M059J (cell line): ENCODE results near the gene SAP30BP. TPM values are rescaled to one million over a fixed set of nuclear protein-coding genes. Genes with fewer than 3 reads are reported as not detected.

Source experiments
- DNase-seq: peaks from one replicate; pipeline ENCODE4 v3.0.0-alpha.2; 2012; ENCODE audit warnings: low read depth
- total RNA-seq: library from RNA; depleted of rRNA; stranded (reverse); fragments of >200 nt; shearing (Covaris generic); gene quantifications from 2 replicates; pipeline ENCODE4 v1.2.3, GENCODE V29; 2014

Gene SAP30BP
- total RNA-seq, 1 experiment from 2014 or later = 79.3 TPM

GRCh38 chr17:75739174-75739573, 72.0 kb downstream of the SAP30BP start:
- no peak for DNase-seq

- DNase-seq = no peak
Measured at GRCh38 chr17:75739801-75740200, 72.7 kb downstream of the SAP30BP start.

- no peak for DNase-seq
Measured at GRCh38 chr17:75740215-75740614, 73.1 kb downstream of the SAP30BP start.

- DNase-seq = no peak
Measured at GRCh38 chr17:75740631-75741077, 73.5 kb downstream of the SAP30BP start.

- no peak for DNase-seq
Measured at GRCh38 chr17:75742337-75742736, 75.2 kb downstream of the SAP30BP start.

DNA sequence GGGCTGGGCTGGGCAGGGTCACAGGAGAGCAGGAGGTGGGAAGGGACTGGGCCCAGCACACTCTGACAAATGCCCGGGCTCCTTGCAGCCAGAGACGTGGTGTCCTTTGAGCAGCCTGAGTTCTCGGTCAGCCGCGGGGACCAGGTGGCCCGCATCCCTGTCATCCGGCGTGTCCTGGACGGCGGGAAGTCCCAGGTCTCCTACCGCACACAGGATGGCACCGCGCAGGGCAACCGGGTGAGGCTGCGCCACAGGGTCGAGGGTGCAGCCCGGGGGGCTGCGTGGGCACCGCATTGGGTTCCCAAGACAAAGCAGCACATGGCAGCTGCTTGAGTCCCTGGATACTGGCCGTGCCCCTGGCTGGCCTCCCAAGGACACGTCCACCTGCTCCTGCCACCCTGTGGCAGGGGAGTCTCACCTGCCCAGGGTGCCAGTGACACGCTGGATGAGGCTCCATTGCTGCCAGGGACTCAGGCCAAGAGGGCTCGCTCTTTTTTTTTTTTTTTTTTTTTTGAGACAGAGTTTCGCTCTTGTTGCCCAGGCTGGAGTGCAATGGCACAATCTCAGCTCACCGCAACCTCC, 76.6 kb downstream of the SAP30BP start:
- no peak for DNase-seq

DNA sequence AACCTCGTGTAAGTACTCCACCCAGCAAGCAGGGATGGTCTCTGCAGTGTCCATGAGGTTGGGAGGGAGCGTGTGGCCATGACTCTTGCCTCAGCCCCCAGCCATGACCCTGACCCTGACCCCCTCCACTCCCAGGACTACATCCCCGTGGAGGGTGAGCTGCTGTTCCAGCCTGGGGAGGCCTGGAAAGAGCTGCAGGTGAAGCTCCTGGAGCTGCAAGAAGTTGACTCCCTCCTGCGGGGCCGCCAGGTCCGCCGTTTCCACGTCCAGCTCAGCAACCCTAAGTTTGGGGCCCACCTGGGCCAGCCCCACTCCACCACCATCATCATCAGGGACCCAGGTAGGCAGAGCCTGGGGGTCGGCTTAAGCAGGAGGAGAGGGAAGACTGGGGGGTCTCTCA, 81.6 kb downstream of the SAP30BP start:
- DNase-seq = no peak

- DNase-seq = peak; percentile 68
Measured at GRCh38 chr17:75749545-75750389, 82.6 kb downstream of the SAP30BP start.

GRCh38 chr17:75750661-75751423, 83.7 kb downstream of the SAP30BP start:
- DNase-seq = peak; percentile 12

GRCh38 chr17:75751676-75752404, 84.7 kb downstream of the SAP30BP start:
- DNase-seq = no peak

- DNase-seq = no peak
Measured at GRCh38 chr17:75752405-75752709, 85.2 kb downstream of the SAP30BP start.

DNA sequence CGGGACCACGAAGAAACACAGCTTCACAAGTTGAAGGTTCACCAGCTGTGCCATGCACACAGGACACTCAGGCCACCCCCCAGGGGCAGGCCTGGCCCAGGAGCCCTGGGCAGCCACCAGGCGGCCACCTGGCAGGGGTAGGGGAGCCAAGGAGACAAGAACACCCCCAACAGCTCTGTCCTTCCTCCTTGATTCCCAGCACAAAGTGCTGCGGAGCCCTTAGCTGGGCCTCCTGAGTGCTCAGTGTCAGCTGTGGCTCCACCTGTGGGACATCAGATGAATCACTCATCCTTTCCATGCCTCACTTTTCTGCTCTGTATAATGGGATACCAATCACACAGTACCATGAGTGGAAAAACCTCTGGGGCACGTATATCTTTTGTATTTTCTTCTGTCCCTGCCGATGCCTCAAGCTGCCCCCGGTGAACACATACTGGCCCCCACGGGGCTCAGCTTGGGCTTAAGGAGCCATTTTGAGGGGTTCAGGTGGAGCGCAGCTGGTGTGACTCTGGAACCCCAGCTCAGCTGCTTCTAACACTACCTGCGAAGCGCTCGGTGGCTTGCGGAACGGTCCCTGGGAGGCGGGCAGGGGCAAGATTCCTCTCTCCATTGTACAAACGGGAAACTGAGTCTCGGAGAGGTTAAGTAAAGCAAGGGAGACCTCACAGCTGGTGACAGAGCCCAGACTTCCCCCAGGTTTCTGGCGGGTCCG, 85.8 kb downstream of the SAP30BP start:
- DNase-seq = no peak

DNA sequence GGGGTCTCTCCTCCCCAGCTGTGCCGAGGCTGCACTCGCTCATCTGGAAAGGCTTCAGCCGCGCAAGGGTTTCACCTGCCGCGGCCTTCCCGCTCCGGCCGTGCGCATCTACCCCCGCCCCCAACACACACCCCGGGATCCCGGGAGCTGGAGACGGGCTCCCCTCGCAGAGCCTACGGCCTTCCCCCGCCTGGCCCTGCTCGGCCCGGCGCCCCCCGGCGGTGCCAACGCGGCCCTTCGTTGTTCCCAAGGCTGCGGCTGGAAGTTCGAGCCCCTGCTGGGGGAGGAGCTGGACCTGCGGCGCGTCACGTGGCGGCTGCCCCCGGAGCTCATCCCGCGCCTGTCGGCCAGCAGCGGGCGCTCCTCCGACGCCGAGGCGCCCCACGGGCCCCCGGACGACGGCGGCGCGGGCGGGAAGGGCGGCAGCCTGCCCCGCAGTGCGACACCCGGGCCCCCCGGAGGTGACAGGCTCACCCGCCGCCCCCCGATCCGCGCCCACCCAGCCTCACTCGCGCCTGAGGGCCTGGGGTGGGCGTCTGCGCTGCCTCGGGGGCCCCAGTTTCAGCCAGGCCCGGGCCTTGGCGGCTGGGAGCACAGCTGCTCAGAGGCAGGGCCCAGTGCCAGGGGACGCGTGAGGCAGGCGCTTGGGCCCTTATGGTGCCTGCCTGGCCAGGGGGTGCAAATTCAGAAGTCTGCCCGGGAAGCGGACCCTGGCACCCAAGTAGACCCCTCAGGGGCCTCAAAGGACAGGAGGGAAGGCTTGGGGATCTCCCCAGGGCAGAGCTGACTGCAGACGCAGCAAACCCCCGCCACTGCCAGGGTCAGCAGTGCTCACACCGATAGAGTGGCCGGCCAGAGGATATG, 86.6 kb downstream of the SAP30BP start:
- no peak for DNase-seq

GRCh38 chr17:75754378-75755204, 87.5 kb downstream of the SAP30BP start:
- no peak for DNase-seq

DNA sequence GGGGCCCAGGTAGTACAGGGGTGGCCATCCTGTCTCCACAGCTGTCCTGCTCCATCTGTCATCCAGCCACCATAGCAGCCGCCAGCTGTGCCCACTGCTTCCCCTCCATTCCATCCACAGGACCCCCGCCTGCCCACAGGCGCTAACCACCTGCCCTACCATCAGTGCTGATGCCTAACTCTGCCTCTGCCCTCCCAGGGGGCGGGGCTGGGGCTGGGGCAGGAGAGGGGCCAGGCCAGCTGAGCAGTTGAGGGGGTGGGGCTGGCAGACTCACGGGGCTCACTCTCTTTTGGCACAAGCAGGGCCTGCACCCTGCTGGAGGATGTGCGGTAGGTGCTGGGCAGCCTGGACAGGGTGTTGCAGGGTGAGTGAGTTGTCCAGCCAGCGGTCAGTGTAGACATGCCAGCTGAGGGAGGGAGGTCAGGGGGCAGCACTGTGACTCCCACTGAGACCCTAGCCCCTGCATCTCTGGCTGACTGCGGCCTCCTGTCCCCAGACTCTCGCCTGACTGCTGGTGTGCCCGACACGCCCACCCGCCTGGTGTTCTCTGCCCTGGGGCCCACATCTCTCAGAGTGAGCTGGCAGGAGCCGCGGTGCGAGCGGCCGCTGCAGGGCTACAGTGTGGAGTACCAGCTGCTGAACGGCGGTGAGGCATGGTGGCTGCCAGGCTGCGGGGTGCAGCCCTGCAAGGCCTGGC, 88.2 kb downstream of the SAP30BP start:
- peak; percentile 52 for DNase-seq

DNA sequence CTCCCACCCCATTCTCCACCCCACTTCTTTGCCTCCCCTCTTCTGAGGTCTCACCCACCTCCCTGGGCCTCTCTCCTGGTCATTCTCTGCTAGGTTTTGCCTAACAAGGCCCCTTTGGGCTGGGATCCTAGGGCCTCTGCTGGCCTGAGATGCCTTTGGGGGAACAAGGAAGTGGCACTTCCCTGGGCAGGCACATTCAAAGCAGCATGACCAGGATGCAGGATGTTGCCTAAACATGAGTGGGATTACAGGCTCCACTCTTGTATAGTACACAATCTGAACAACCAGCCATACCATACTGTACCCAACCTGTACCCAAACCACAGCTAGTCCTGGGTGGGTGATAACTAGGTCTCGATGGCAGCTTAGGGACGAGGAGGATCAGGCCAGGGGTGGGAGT, 88.9 kb downstream of the SAP30BP start:
- no peak for DNase-seq

DNA sequence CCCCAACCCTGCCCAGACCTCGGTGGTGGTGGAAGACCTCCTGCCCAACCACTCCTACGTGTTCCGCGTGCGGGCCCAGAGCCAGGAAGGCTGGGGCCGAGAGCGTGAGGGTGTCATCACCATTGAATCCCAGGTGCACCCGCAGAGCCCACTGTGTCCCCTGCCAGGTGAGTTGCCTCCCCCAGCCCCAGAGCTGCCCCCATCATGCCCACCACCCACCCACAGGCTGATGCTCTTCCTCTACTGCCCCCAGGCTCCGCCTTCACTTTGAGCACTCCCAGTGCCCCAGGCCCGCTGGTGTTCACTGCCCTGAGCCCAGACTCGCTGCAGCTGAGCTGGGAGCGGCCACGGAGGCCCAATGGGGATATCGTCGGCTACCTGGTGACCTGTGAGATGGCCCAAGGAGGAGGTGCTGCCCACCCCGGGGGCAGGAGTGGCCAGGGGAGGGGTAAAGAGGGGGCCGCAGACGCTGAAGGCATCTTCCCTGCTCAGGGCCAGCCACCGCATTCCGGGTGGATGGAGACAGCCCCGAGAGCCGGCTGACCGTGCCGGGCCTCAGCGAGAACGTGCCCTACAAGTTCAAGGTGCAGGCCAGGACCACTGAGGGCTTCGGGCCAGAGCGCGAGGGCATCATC, 89.4 kb downstream of the SAP30BP start:
- DNase-seq = no peak

- DNase-seq = no peak
Measured at GRCh38 chr17:75757086-75757681, 90.0 kb downstream of the SAP30BP start.
